DLD1 (cell line): ENCODE data around the gene KRT86.

ENCODE experiments used
- in situ Hi-C: cut with HindIII; loops from 2 replicates; pipeline ENCODE4 v1.10.0; 2017; ENCODE audit warnings: low sequenced_read_pairs

The KRT86 gene

DNA sequence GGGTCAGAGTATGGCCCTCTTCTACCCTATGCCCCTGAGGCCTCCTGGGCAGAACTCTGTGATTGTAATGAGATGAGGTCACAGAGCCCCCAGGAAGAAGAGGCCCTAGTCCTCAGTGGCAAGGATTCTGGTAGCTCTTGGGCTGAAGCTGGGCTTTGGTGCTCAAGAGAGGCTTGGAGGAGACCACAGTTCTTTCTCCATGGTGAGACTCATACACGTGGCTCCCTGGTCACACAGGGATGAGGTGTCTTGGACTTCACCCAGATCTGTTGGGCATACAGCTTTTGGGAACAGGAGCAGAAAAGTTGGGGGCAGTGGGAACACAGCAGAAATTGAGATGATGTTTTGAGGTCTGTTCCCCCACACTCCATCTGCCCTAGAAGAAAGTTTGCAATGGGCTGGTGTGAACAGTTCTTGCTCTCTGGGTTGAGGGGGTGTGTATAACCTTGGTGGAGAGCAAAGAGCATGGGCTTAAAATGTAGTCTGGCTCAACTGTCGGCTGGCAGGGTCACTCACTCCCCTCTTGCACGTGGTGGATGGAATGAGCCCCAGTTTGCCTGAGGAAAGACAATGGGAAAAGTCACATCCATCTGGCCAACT lies at the start of gene KRT86:
TSS of gene KRT86 (plus strand) at position 125 of the 600 bp plus-strand sequence. CDS start 27,272 bp downstream, outside the sequence.
- in situ Hi-C loops = no loop called here

DNA sequence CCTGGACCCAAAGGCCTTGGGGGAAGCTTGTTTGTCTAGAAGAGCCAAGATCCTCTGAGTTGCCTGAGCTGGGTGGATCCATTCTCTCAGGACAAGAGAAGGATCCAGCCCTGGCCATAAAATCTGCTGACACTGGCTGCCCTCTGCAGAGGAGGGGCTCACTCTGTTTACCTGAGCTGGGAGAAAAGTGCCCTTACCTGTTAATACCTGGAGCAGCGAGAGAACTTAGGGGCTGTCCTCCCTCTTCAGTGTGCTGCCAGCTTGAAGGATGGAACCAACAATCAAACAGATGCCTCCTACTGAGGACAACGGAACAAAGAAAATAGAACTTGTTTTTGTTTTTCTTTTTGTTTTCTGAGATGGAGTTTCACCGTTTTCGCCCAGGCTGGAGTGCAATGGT lies 48.7 kb upstream of the KRT86 start:
- in situ Hi-C loops = loop anchor here (10.0 kb wide), 1 partner anchor 51 kb away; no protein-coding TSS in a partner anchor

DNA sequence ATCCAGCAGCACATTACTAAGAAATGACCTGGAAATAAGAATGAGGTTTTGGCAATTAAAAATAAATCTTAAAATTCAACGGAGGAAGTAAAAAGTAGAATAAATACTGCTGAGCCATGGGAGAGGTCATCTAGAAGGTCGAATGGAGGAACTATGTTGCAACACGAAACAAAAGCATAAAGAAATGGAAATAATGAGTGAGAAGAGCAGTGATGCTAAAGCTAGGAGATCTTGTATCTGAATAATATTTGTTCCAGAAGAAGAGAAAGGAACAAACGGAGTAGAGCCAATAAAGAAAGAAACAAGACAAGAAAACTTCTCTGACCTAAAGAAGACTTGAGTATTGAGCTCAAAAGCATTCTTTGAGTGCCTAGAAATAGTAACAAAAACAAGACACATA lies 48.0 kb upstream of the KRT86 start:
- in situ Hi-C loops = loop anchor here (10.0 kb wide), 1 partner anchor 52 kb away; no protein-coding TSS in a partner anchor

DNA sequence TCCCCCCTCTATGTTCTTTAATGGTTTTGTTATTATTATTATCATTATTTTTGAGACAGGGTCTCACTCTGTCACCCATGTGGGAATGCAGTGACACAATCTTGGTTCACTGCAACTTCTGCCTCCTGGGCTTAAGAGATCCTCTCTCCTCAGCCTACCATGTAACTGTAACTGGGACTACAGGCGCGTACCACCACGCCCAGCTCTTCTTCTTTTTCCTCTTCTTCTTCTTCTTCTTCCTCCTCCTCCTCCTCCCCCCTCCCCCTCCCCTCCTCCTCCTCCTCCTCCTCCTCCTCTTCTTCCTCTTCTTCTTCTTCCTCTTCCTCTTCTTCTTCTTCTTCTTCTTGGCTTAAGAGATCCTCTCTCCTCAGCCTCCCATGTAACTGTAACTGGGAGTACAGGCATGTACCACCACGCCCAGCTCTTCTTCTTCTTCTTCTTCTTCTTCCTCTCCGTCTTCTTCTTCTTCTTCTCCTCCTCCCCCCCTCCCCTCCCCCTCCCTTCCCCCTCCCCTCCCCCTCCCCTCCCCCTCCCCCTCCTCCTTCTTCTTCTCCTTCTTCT lies 46.8 kb upstream of the KRT86 start:
- in situ Hi-C loops = loop anchor here (10.0 kb wide), 1 partner anchor 53 kb away; no protein-coding TSS in a partner anchor

DNA sequence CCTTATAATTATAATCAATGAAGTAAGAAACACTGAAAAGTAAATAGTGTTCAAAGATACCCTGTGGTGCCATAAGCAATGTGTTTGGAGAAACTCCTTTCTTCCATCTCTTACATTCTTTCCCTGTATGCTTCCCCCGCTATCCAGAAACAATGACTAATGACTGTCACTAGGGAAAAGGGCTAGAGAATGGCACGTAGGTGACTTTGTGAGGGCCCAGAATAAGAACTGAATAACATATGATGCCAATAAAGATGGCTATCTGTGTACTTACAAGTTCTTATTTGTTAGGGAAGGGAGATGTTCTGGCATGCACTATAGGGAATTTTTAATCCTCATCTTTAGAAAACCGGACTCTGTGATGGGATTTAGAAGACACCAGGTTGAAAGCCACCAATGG lies 46.1 kb upstream of the KRT86 start:
- in situ Hi-C loops = loop anchor here (10.0 kb wide), 1 partner anchor 54 kb away; no protein-coding TSS in a partner anchor

DNA sequence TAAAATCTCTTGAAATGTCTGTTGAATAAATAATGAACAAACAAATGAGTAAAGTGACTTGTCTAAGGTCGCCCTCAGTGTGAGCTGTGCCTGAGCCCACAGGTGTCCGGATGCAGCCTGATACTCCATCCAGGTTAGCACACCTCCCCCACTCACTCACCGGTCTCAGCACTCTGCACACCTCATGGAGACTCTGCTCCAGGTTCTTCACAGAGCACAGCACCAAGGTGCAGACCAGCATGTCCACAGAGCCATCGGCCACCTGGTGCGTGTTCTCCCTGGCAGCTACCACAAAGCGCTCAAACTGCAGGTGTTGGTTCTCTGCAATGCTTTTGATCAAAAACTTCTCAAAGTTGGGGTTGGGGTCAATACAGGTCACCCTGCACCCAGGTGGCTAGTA lies 45.5 kb upstream of the KRT86 start:
- in situ Hi-C loops = loop anchor here (10.0 kb wide), 1 partner anchor 54 kb away; no protein-coding TSS in a partner anchor

DNA sequence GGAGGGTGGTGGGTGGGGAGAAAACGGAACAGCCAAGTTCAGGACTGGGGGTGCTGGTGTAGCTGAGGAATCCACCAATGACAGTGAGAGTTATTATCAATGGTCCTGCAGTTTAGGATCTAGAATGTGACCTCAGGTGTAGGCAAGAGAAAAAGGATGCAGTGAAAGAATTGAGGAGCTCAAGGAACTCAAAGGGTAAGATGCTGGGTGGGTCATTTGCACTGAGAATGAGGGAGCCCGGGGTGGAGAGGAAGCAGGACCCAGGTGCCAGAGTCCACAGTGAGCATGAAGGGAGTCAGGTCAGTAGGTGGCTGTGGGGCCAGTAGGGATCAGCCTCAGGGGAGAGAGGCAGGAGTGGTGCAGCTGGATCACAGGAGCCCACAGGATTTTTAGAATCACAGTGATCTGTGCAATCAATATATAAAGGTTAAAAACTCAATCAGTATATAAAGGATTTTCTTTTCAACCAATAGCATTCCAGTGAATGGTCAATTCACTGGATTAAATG lies 44.6 kb upstream of the KRT86 start:
- in situ Hi-C loops = loop anchor here (10.0 kb wide), 1 partner anchor 55 kb away; no protein-coding TSS in a partner anchor

DNA sequence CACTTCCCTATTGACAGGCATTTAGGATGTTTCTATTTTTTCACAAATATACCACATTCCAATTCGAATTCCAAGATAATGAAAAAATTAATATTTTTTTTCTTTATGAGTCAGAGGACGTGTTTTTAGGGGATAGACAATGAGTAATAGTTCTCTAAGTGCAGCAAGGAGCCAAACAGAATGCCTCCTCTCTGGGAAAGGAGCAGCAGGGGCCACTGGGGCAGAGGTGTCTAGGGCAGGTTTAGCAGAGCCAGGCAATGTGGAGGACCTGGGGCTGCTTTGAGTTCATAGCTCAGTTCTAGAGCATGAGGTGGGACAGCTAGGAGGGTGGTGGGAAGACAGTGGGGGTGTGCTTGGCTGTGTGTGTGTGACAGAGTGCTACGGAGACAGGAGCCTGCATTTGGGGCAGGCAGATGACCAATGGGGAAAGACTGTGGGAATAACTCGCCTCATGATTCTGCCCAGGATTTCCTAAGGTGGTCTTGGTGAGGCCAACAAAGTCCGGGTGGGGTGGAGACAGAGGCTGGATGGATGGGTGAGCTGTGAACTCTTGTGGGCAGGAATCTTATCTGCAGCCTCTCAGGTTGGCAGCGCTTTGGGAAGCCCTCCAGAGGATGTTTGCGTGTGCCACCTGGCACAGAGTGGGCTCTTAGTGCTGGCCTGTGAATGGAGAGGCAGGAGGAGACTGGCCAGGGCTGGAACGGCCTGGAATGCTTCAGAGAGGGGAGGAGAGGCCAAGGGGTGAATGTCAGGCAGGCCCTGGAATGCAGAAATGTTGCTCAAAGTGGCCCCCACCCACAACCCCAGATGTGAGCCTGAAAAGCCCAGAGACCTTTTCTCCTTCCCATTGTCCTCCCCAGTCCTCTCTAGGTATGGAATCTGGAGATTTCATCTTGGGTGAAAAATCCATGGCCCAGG lies 43.8 kb upstream of the KRT86 start:
- in situ Hi-C loops = no loop called here

DNA sequence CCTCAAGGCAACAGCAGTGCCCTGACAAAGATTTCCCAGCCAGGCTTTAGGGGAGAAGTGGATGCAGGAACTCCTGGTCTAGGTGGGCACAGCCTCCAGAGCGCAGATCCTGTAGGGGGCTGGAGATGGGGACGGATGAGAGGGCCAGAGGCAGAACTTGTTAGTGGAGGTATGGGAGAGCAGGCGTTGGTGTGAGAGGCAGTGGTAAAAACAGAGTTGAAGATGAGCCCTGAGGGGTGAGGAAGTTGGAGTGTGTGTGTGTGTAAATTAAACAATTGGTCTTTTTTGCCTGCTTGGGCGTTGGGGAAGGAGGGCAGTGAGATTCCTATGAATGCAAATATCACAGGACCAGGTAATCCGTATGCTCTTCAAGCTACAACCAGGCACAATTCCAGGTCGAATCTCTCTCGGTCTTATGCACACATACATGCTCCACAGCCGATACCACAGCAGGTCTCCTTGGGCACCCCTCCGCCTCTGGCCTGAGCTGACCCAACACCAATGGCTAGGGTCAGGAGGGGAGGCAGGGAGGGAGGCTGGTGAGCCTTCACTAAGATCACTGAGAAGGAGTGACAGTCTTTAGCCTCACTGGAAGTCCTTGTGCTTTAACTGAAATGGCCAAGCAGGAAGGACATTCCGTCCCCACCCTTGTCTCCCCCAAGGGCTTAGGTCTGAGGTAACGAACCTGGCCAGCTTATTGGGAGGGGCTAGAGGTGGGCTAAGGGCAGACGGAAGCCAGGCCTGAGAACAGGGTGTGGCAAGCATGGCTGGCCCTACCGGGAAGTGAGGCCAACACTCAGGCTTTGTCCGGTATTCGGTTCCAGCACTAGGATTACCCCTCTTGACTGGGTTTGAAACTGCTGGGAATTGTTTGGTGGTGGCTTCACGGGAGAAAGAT lies 42.9 kb upstream of the KRT86 start:
- in situ Hi-C loops = no loop called here

DNA sequence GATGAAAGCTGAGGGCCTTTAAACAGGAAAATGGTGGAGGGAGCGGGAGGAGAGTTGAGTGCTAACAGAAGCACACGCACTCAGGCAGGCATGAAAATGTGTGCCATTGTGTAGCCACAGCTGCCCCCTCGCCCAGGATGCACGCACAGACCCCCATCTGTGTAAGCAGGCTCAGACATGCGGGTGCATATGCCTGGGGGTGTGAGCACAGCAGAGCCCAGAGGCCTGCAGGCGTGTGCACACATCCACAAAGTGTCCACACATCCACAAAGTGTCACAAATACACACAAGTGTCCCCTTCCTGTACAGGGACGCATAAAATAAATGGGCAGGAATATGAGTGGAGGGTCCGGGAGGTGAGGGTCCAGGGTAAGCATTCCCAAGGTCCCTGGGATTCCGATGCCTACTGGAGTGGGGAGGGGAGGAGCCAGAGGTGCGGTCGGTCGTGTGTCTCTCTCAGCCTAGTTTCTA lies 42.2 kb upstream of the KRT86 start:
- in situ Hi-C loops = no loop called here

DNA sequence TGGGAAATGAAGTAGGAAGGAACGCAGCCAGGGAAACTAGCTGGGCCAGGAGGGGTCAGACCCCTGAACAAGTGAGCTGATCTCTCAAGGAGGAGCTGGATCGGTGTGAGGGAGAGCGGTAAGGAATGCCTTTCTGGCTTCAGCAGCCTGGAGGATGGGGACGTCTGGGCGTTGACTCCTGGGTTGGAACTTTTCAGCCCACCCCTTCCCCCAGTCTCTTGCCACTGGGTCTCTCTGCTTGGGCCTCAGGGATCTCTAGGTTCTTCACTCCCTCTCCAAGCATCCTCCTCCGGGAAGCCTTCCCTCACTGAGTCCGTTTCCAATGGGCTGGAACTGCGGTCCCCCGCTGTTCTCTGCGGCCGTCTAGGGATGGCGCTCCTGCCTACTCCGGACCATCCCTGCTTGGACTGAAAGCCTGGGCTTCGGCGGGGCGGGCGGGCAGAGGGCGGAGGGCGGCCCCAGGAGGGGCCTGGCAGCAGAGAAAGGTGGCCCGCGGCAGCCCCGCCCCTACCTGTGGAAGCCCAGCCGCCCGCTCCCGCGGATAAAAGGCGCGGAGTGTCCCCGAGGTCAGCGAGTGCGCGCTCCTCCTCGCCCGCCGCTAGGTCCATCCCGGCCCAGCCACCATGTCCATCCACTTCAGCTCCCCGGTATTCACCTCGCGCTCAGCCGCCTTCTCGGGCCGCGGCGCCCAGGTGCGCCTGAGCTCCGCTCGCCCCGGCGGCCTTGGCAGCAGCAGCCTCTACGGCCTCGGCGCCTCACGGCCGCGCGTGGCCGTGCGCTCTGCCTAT lies 41.6 kb upstream of the KRT86 start, which contains the start of gene KRT7:
TSS of gene KRT7 (plus strand) at position 570 of the 788 bp plus-strand sequence. CDS start at position 624, 54 bp downstream.
- in situ Hi-C loops = no loop called here

DNA sequence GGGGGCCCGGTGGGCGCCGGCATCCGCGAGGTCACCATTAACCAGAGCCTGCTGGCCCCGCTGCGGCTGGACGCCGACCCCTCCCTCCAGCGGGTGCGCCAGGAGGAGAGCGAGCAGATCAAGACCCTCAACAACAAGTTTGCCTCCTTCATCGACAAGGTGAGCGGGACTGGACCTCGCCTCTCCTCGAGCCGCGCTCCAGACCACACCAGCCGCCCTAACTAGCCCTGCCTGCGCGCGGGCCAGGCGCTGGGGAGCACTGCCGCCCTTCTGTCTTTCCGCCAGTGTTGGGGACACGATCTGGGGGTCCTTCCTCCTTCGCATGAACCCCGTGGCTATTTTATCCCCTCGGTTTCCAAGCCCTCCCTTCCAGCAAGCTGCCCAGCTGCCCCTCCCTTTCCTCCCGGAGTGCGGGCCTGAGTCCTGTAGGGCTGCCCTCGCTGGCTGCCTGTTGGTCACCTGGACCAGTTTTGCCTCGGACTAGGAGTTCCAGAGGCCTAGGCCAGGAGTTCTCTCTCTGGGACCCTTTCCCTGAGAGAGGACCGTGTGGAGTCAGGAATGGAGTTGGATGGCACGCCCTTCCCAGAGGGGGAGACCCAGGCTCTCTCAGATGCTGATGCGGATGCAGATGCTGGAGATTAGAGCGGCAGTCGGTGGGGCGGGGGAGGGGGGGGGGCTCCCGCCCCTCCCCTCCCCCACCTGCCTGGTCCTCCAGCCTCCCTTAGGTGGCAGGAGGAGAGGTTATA lies 40.8 kb upstream of the KRT86 start:
- in situ Hi-C loops = no loop called here

DNA sequence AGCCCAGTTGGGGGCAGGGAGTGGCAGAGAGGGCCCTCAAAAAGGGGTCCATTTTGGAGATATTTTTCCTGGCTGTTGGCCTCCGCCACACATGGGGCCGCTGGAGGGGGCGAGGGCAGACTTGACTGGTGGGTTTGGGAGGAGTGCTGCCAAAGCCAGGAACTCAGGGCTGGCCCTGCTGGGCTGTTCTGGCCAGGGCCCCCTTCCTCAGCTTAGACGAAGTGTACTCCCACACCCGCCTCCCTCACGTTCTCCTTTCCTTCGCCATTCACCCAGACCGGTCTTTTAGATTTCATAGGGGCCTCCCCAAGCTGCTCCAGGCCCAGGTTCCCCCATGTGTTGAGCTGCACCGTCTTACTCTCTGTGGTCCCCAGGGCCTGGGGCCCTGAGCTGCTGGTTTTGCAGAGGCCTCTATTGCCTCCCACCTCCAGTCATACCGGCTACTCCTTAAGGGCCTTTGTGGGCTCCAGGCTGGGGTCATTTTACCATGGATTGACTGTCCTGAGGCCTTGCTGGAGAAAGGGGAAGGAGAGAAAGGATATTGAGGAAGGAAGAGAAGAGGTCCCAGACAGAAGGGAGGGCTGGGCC lies 40.1 kb upstream of the KRT86 start:
- in situ Hi-C loops = no loop called here

DNA sequence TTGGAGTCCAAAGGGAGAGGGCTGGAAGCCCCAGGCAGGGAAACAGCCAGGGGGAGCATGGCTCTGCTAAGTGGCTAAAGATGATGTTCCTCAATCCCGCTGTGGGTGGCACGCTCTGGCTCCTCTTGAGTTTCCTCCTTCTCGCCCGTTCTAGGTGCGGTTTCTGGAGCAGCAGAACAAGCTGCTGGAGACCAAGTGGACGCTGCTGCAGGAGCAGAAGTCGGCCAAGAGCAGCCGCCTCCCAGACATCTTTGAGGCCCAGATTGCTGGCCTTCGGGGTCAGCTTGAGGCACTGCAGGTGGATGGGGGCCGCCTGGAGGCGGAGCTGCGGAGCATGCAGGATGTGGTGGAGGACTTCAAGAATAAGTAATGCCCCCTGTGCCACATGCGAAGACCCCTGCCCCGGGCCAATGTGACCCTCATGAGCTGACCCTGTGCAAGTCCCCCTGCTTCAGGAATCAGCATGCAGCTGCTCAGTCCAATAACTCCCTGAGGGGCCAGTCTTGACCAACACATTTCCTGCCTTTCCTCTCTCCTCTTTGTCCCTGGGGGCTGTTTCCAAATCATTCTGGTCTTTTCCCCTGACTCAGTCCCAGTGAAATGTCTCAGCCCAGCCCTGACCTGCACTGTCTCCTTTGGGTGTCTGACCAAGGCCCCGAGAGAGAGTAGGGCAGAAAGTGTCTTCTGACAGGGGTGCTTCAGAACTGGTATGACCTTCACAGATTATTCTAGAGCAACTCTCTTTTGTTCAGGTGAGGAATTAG lies 39.3 kb upstream of the KRT86 start:
- in situ Hi-C loops = no loop called here

DNA sequence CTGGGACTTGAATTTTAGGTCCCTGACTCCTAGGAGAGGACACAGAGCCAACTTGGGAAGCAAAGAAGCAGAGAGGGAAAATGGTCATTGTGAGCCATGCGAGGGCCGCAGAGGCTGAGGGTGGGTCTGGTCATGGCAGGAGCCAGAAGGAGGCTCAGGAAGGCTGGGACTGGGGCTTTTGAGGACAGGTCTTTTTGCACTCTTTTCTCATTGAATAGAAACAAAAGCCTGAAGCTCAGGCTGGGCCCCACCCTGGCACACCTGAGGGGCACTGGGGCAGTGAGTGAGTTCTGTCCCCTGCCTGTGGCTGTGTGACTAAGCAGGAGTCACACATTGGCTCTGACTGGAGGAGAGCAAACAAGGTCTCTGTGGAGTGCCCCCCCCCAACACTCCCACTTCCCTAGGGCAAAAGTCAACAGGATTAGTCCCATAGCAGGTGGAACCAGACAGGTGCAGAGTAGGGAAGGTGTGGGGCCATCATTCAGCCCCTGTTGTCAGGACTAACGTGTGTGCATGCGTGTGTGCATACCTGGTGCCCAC lies 38.6 kb upstream of the KRT86 start:
- in situ Hi-C loops = no loop called here

DNA sequence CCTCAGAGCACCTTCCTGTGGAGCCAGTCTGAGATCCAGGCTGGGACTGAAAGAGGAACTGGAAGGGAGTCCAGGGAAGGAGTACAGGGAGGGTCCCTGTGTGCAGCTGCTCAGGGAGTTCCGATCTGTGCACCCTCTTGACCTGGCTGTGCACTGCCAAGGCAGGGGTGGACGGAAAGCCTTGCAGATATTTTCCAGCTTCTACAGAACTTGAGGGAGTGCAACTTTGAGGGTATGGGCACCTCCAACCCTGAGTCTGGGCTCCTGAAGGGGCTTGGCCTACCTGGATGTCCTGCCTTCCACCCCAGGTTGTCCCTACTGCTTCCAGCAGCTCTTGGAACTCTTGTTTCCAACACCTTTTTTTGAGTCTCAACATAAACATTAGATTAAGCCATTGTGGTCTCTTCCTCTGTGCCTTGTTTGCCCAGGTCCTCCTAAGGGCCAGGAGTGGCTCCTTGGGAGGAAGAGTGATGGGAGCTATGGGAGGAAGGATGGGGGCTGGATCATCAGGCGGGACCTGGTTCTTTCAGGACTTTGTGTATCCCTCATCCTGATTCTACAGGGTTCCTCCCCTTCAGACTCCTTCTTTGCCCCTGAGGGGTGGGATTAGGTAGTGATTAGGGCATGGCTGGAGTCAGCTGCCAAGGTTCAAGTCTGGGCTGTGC lies 37.9 kb upstream of the KRT86 start:
- in situ Hi-C loops = no loop called here
